Measurements from ENCODE around the gene MSL3. TPM values are rescaled to one million over a fixed set of nuclear protein-coding genes. Genes with fewer than 3 reads are reported as not detected.

MSL3 gene
- polyA plus RNA-seq, 1 donor (not counting 4 experiments of a cell fraction or from before 2014, with no cell fraction given): 30.7 TPM

GRCh38 chrX:11741574-11741973 is 16.5 kb upstream of the MSL3 start:
- H3K9me3 ChIP-seq (ENCODE audit: control insufficient read depth, low read depth, low read length): no peaks in the 10 kb centered on the region
- H4K20me1 ChIP-seq (ENCODE audit: control insufficient read depth, extremely low read depth, insufficient read depth, low read length): no peaks in the 10 kb centered on the region
- FAIRE-seq: no peak
- no peak overlapping the region for H3K9ac ChIP-seq (ENCODE audit: control insufficient read depth, extremely low read depth, insufficient read depth, low read length)
- no peak for DNase-seq (ENCODE audit: low read depth, low spot score)
- H3K9me1 ChIP-seq (ENCODE audit: control insufficient read depth, extremely low read depth, insufficient read depth, low read length): no peaks in the 10 kb centered on the region
- TF ChIP-seq CTCF (optimal IDR thresholded peaks at IDR 0.05 in 1 of 3, IDR thresholded peaks at IDR 0.05 in 1 of 3, conservative IDR thresholded peaks at IDR 0.05 in 1 of 3; ENCODE audit: extremely low read depth in 1 of 3, insufficient read depth in 2 of 3, low read length in 3 of 3): no peak
- no peak for TF ChIP-seq EZH2 (IDR thresholded peaks at IDR 0.05; ENCODE audit: low read length)
- no peaks in the 10 kb centered on the region for H3K36me3 ChIP-seq (ENCODE audit: control insufficient read depth in 2 of 2, extremely low read depth in 1 of 2, insufficient read depth in 2 of 2, low read length in 2 of 2)
- no peaks in the 10 kb centered on the region for H3K27me3 ChIP-seq (ENCODE audit: control insufficient read depth, extremely low read depth, insufficient read depth, low read length)
- H3K79me2 ChIP-seq (ENCODE audit: control insufficient read depth, insufficient read depth, low read length): no peaks in the 10 kb centered on the region
- H3K4me1 ChIP-seq (ENCODE audit: control insufficient read depth, extremely low read depth, insufficient read depth, low read length): no peaks in the 10 kb centered on the region
- dilution Hi-C loops (cut with MboI; ENCODE audit: extremely low pct_ligation_motif_present, low sequenced_read_pairs): no loop called here
- no peak overlapping the region for H3K4me2 ChIP-seq (ENCODE audit: control insufficient read depth, extremely low read depth, insufficient read depth, low read depth, low read length)
- no peak overlapping the region for H3K4me3 ChIP-seq (ENCODE audit: control insufficient read depth in 2 of 3, extremely low read depth in 1 of 3, insufficient read depth in 2 of 3, low read depth in 1 of 3, low read length in 3 of 3)
- H3K27ac ChIP-seq (ENCODE audit: control insufficient read depth, insufficient read depth, low read length): no peak overlapping the region
- no peak overlapping the region for H2AFZ ChIP-seq (ENCODE audit: control insufficient read depth, low read length)

GRCh38 chrX:11745881-11746280 is 12.2 kb upstream of the MSL3 start:
- FAIRE-seq (no peak), DNase-seq (ENCODE audit: low read depth, low spot score) (no peak)
- Histone ChIP-seq H2AFZ (ENCODE audit: control insufficient read depth, low read length) (no peak overlapping the region), H3K79me2 (ENCODE audit: control insufficient read depth, insufficient read depth, low read length) (no peaks in the 10 kb centered on the region), H3K9ac (ENCODE audit: control insufficient read depth, extremely low read depth, insufficient read depth, low read length) (no peak overlapping the region), H3K27me3 (ENCODE audit: control insufficient read depth, extremely low read depth, insufficient read depth, low read length) (no peaks in the 10 kb centered on the region), H3K27ac (ENCODE audit: control insufficient read depth, insufficient read depth, low read length) (no peak overlapping the region), H4K20me1 (ENCODE audit: control insufficient read depth, extremely low read depth, insufficient read depth, low read length) (no peaks in the 10 kb centered on the region), H3K4me3 (ENCODE audit: control insufficient read depth in 2 of 3, extremely low read depth in 1 of 3, insufficient read depth in 2 of 3, low read depth in 1 of 3, low read length in 3 of 3) (no peak overlapping the region), H3K36me3 (ENCODE audit: control insufficient read depth in 2 of 2, extremely low read depth in 1 of 2, insufficient read depth in 2 of 2, low read length in 2 of 2) (no peaks in the 10 kb centered on the region), H3K4me1 (ENCODE audit: control insufficient read depth, extremely low read depth, insufficient read depth, low read length) (no peaks in the 10 kb centered on the region), H3K4me2 (ENCODE audit: control insufficient read depth, extremely low read depth, insufficient read depth, low read depth, low read length) (no peak overlapping the region), H3K9me1 (ENCODE audit: control insufficient read depth, extremely low read depth, insufficient read depth, low read length) (no peaks in the 10 kb centered on the region), H3K9me3 (ENCODE audit: control insufficient read depth, low read depth, low read length) (no peaks in the 10 kb centered on the region)
- TF ChIP-seq CTCF (optimal IDR thresholded peaks at IDR 0.05 in 1 of 3, IDR thresholded peaks at IDR 0.05 in 1 of 3, conservative IDR thresholded peaks at IDR 0.05 in 1 of 3; ENCODE audit: extremely low read depth in 1 of 3, insufficient read depth in 2 of 3, low read length in 3 of 3) (no peak), EZH2 (IDR thresholded peaks at IDR 0.05; ENCODE audit: low read length) (no peak)
- dilution Hi-C loops (cut with MboI; ENCODE audit: extremely low pct_ligation_motif_present, low sequenced_read_pairs): no loop called here

Measured in keratinocyte (primary cell).